Measurements from ENCODE around the gene CWC25. TPM values are rescaled to one million over a fixed set of nuclear protein-coding genes. Genes with fewer than 3 reads are reported as not detected.

Gene CWC25
- total RNA-seq, 4 donors from 2014 or later: 18.7 to 37.1 (median 25.7) TPM

- TF ChIP-seq CTCF (IDR thresholded peaks at IDR 0.05; ENCODE audit: low read depth): no peak
These were observed 38.7 kb downstream of the CWC25 start for GRCh38 chr17:38786372-38786771.

- TF ChIP-seq CTCF (IDR thresholded peaks at IDR 0.05; ENCODE audit: low read depth): no peak
These were observed 41.9 kb downstream of the CWC25 start for GRCh38 chr17:38783227-38783626.

GRCh38 chr17:38779965-38780752 lies 45.0 kb downstream of the CWC25 start:
- TF ChIP-seq CTCF (IDR thresholded peaks at IDR 0.05; ENCODE audit: low read depth): no peak

GRCh38 chr17:38777641-38778250 lies 47.4 kb downstream of the CWC25 start:
- no peak for TF ChIP-seq CTCF (IDR thresholded peaks at IDR 0.05; ENCODE audit: low read depth)

- no peak for TF ChIP-seq CTCF (IDR thresholded peaks at IDR 0.05; ENCODE audit: low read depth)
These were observed 51.9 kb downstream of the CWC25 start for GRCh38 chr17:38773258-38773657.

- no peak for TF ChIP-seq CTCF (IDR thresholded peaks at IDR 0.05; ENCODE audit: low read depth)
These were observed 56.7 kb downstream of the CWC25 start for GRCh38 chr17:38768417-38768816.

GRCh38 chr17:38766341-38766740 lies 58.8 kb downstream of the CWC25 start:
- TF ChIP-seq CTCF (IDR thresholded peaks at IDR 0.05; ENCODE audit: low read depth): no peak
